H1 (cell line): Measurements from ENCODE around the gene XAF1. TPM values are rescaled to one million over a fixed set of nuclear protein-coding genes. Genes with fewer than 3 reads are reported as not detected.

Experiments
- CTCF ChIA-PET: fragments of 300-600 bp; sonication (Branson Sonifier 250); formaldehyde crosslinking; loops from one replicate; lab custom pipeline; 2021; ENCODE audit not compliant: partially characterized antibody; lab: Charles Lee
- POLR2A ChIA-PET: fragments of 300-600 bp; sonication (Branson Sonifier 250); formaldehyde crosslinking; loops from one replicate; lab custom pipeline; 2021; ENCODE audit warnings: inconsistent platforms; ENCODE audit not compliant: partially characterized antibody; lab: Charles Lee
- DNase-seq, 2 experiments: peaks; one replicate each; pipeline versions ENCODE4 v3.0.0 to v3.0.0-alpha.2; 2010 to 2022; ENCODE audit warnings: low spot score in 2 of 2, low read depth in 1 of 2, mixed read lengths in 1 of 2
- FAIRE-seq: peaks from 2 replicates; lab custom pipeline; 2011; peaks lifted over from hg19 to GRCh38; lab: Jason Lieb, UNC
- H2AFZ ChIP-seq: 2 replicates; pipeline ENCODE4 v1.8.1; 2012; ENCODE audit warnings: low read length, inconsistent platforms
- H2AK5ac ChIP-seq: 2 replicates; pipeline ENCODE4 v1.6.1; 2013; ENCODE audit warnings: low read depth, low read length
- H2BK120ac ChIP-seq: replicated peaks from 2 replicates; pipeline ENCODE3; 2013; ENCODE audit warnings: low read depth, low read length, inconsistent platforms
- H2BK12ac ChIP-seq: 2 replicates; pipeline ENCODE4 v1.6.1; 2013; ENCODE audit warnings: low read depth, low read length
- H2BK15ac ChIP-seq: 2 replicates; pipeline ENCODE4 v1.6.1; 2013; ENCODE audit warnings: low read length
- H2BK20ac ChIP-seq: 2 replicates; pipeline ENCODE4 v1.6.1; 2013; ENCODE audit warnings: low read length
- H2BK5ac ChIP-seq: 2 replicates; pipeline ENCODE4 v1.6.1; 2013; ENCODE audit warnings: low read depth, low read length
- H3K14ac ChIP-seq: 2 replicates; pipeline ENCODE4 v1.6.1; 2013; ENCODE audit warnings: inconsistent platforms; ENCODE audit not compliant: insufficient read length
- H3K18ac ChIP-seq: 2 replicates; pipeline ENCODE4 v1.6.1; 2013; ENCODE audit warnings: low read length; ENCODE audit errors: extremely low read depth
- H3K23ac ChIP-seq: 2 replicates; pipeline ENCODE4 v1.6.1; 2013; ENCODE audit warnings: inconsistent platforms; ENCODE audit not compliant: insufficient read length
- H3K23me2 ChIP-seq: 2 replicates; pipeline ENCODE4 v1.6.1; 2013; ENCODE audit warnings: low read depth, low read length
- H3K27ac ChIP-seq: 2 replicates; pipeline ENCODE4 v1.6.1; 2011; ENCODE audit warnings: low read depth, low read length, inconsistent platforms
- H3K27me3 ChIP-seq, 4 experiments: replicated peaks in 1 of 4; 1 replicate in 1 of 4; 2 replicates in 3 of 4; pipeline versions ENCODE4 v1.6.1 to v1.8.1; 2011 to 2013; ENCODE audit warnings: low read length in 3 of 4, mild to moderate bottlenecking in 3 of 4, inconsistent platforms in 2 of 4, mixed read lengths in 2 of 4, moderate library complexity in 1 of 4; ENCODE audit not compliant: control insufficient read depth in 3 of 4, insufficient read depth in 3 of 4; ENCODE audit errors: extremely low read depth in 1 of 4
- H3K36me3 ChIP-seq, 4 experiments: 2 replicates each; pipeline versions ENCODE4 v1.6.1 to v1.8.1; 2011 to 2013; ENCODE audit warnings: mild to moderate bottlenecking in 4 of 4, low read length in 3 of 4, moderate library complexity in 2 of 4, control low read depth in 1 of 4, inconsistent platforms in 1 of 4; ENCODE audit not compliant: insufficient read depth in 4 of 4, control insufficient read depth in 2 of 4
- H3K4ac ChIP-seq: replicated peaks from 2 replicates; pipeline ENCODE3; 2013; ENCODE audit warnings: low read length, low read depth, mixed read lengths, inconsistent platforms; ENCODE audit not compliant: insufficient read length
- H3K4me1 ChIP-seq, 4 experiments: replicated peaks in 1 of 4; 1 replicate in 1 of 4; 2 replicates in 3 of 4; pipeline versions ENCODE4 v1.6.1 to v1.8.1; 2011 to 2013; ENCODE audit warnings: low read length in 3 of 4, inconsistent platforms in 2 of 4, mixed read lengths in 1 of 4; ENCODE audit not compliant: insufficient read depth in 4 of 4, control insufficient read depth in 3 of 4
- H3K4me2 ChIP-seq, 2 experiments: 2 replicates each; pipeline versions ENCODE4 v1.6.1 to v1.8.1; 2011 to 2013; ENCODE audit warnings: low read depth in 2 of 2, low read length in 2 of 2, control low read depth in 1 of 2, inconsistent platforms in 1 of 2, mild to moderate bottlenecking in 1 of 2; ENCODE audit not compliant: insufficient read depth in 1 of 2
- H3K4me3 ChIP-seq, 4 experiments: fragments of 200-600, 300-600 bp in 1 of 4; sonication (generic), shearing (Covaris generic), sonication (Bioruptor Twin) in 1 of 4; 2 replicates each; pipeline versions ENCODE4 v1.5.1 to v1.8.1; 2011 to 2016; ENCODE audit warnings: low read length in 4 of 4, low read depth in 3 of 4, control low read depth in 2 of 4, inconsistent platforms in 2 of 4, mild to moderate bottlenecking in 2 of 4, mixed read lengths in 1 of 4, moderate library complexity in 1 of 4; ENCODE audit not compliant: insufficient read depth in 2 of 4; ENCODE audit errors: extremely low read depth in 1 of 4
- H3K56ac ChIP-seq: replicated peaks from 2 replicates; pipeline ENCODE3; 2013; ENCODE audit warnings: low read depth, mild to moderate bottlenecking, mixed read lengths, low read length, inconsistent platforms; ENCODE audit not compliant: insufficient read length
- H3K79me1 ChIP-seq: 2 replicates; pipeline ENCODE4 v1.6.1; 2013; ENCODE audit warnings: low read depth, low read length, control low read depth
- H3K79me2 ChIP-seq, 2 experiments: 2 replicates each; pipeline versions ENCODE4 v1.6.1 to v1.8.1; 2012 to 2013; ENCODE audit warnings: low read length in 2 of 2, mild to moderate bottlenecking in 2 of 2, inconsistent platforms in 1 of 2; ENCODE audit not compliant: insufficient read depth in 2 of 2, control insufficient read depth in 1 of 2
- H3K9ac ChIP-seq, 4 experiments: replicated peaks in 1 of 4; 1 replicate in 1 of 4; 2 replicates in 3 of 4; pipeline versions ENCODE4 v1.6.1 to v1.8.1; 2011 to 2013; ENCODE audit warnings: low read depth in 3 of 4, low read length in 3 of 4, control low read depth in 2 of 4, mild to moderate bottlenecking in 2 of 4, moderate library complexity in 2 of 4, inconsistent platforms in 1 of 4; ENCODE audit errors: extremely low read depth in 1 of 4
- H3K9me3 ChIP-seq, 2 experiments: 2 replicates each; pipeline versions ENCODE4 v1.6.1 to v1.8.1; 2012 to 2013; ENCODE audit warnings: mild to moderate bottlenecking in 2 of 2, moderate library complexity in 2 of 2, control low read depth in 1 of 2, inconsistent platforms in 1 of 2, low read depth in 1 of 2, low read length in 1 of 2, mixed read lengths in 1 of 2; ENCODE audit not compliant: insufficient read depth in 2 of 2
- H4K20me1 ChIP-seq, 2 experiments: replicated peaks in 1 of 2; 2 replicates each; pipeline versions ENCODE3 to v1.8.1; 2011 to 2013; ENCODE audit warnings: inconsistent platforms in 2 of 2, low read length in 2 of 2, mild to moderate bottlenecking in 1 of 2; ENCODE audit not compliant: insufficient read depth in 2 of 2, control insufficient read depth in 1 of 2
- H4K5ac ChIP-seq: 2 replicates; pipeline ENCODE4 v1.6.1; 2013; ENCODE audit warnings: low read length, low read depth, mixed read lengths, inconsistent platforms; ENCODE audit not compliant: insufficient read length
- H4K8ac ChIP-seq: 2 replicates; pipeline ENCODE4 v1.8.0; 2013; ENCODE audit warnings: mild to moderate bottlenecking, moderate library complexity, low read length, inconsistent platforms; ENCODE audit not compliant: insufficient read depth; ENCODE audit errors: extremely low read depth
- H4K91ac ChIP-seq: replicated peaks from 2 replicates; pipeline ENCODE3; 2013; ENCODE audit warnings: low read length, mixed read lengths, inconsistent platforms; ENCODE audit not compliant: insufficient read length
- ATF3 ChIP-seq: IDR thresholded peaks from 2 replicates; pipeline ENCODE4 v1.6.1; 2011; ENCODE audit warnings: low read depth, mild to moderate bottlenecking, low read length; ENCODE audit not compliant: insufficient read depth
- CBX5 ChIP-seq: fragments of 300-800, 300-1000 bp; sonication (generic); IDR thresholded peaks from 2 replicates; pipeline ENCODE4 v1.7.1; 2016; ENCODE audit warnings: antibody characterized with exemption, low read length, low read depth
- CBX8 ChIP-seq: fragments of 300-800, 300-1000 bp; sonication (generic); IDR thresholded peaks from 2 replicates; pipeline ENCODE4 v1.7.1; 2016; ENCODE audit warnings: low read depth, low read length, borderline replicate concordance
- EP300 ChIP-seq, 2 experiments: IDR thresholded peaks; 1 replicate in 1 of 2; 2 replicates in 1 of 2; pipeline ENCODE4 v1.6.1; 2011 to 2012; ENCODE audit warnings: low read depth in 2 of 2, low read length in 2 of 2, mild to moderate bottlenecking in 2 of 2, borderline replicate concordance in 1 of 2, inconsistent platforms in 1 of 2, moderate library complexity in 1 of 2
- POLR2A ChIP-seq, 2 experiments: IDR thresholded peaks; 1 replicate in 1 of 2; 2 replicates in 1 of 2; pipeline ENCODE4 v1.6.1; 2011; ENCODE audit warnings: low read depth in 2 of 2, low read length in 2 of 2, mild to moderate bottlenecking in 2 of 2; ENCODE audit errors: control extremely low read depth in 1 of 2
- RBBP5 ChIP-seq: IDR thresholded peaks from 2 replicates; pipeline ENCODE4 v1.7.1; 2012; ENCODE audit warnings: low read depth, mild to moderate bottlenecking, inconsistent platforms, low read length, moderate library complexity, borderline replicate concordance
- RFX5 ChIP-seq: IDR thresholded peaks from 2 replicates; pipeline ENCODE4 v1.6.1; 2011; ENCODE audit warnings: low read depth, low read length, improper control_type of control experiment, borderline replicate concordance
- SRF ChIP-seq: IDR thresholded peaks from 2 replicates; pipeline ENCODE4 v1.6.1; 2011; ENCODE audit warnings: mild to moderate bottlenecking, low read depth, low read length, moderate library complexity
- USF2 ChIP-seq: IDR thresholded peaks from 2 replicates; pipeline ENCODE4 v1.6.1; 2011; ENCODE audit warnings: low read length, improper control_type of control experiment
- WGBS, 2 experiments: shearing (Covaris generic) in 1 of 2; methylation state at CpG; one replicate each; pipeline versions ENCODE4 v1.1.6 to v1.1.7; 2013 to 2015; ENCODE audit warnings: low lambda C conversion rate in 2 of 2, mixed read lengths in 2 of 2, inconsistent platforms in 1 of 2, low coverage in 1 of 2, missing lambda C conversion rate in 1 of 2; ENCODE audit not compliant: insufficient replicate concordance in 2 of 2, insufficient coverage in 1 of 2, insufficient read length in 1 of 2; ENCODE audit errors: extremely low coverage in 1 of 2, missing lambda C conversion rate in 1 of 2; 5-methylcytosine and 5-hydroxymethylcytosine counted together
- polyA plus RNA-seq, 7 experiments: library from polyadenylated mRNA; depleted of rRNA in 3 of 7; stranded (reverse) in 5 of 7; unstranded in 2 of 7; fragments of >200 nt in 5 of 7; fragments of 200-250 nt in 2 of 7; gene quantifications; 1 replicate in 5 of 7; 2 replicates in 1 of 7; 4 replicates in 1 of 7; pipeline versions ENCODE4 v1.2.1 to v1.2.3, GENCODE V29; 2011 to 2013; ENCODE audit warnings: missing spikeins in 2 of 7, mixed read lengths in 2 of 7
- total RNA-seq: library from RNA; stranded (reverse); fragmentation: NEBNext Ultra II Directional; extraction: Animal tissue kit (Norgen Biotek cat#: 25700); gene quantifications from 2 replicates; pipeline ENCODE4 v1.2.1, GENCODE V29; 2021
- TF ChIP-seq, protein P1 (sequence below), 3 experiments: IDR thresholded peaks; 1 replicate in 2 of 3; 2 replicates in 1 of 3; pipeline versions ENCODE4 v1.5.1 to v1.6.1; 2011; ENCODE audit warnings: low read length in 3 of 3, mild to moderate bottlenecking in 3 of 3, inconsistent platforms in 2 of 3, low read depth in 1 of 3, moderate library complexity in 1 of 3; ENCODE audit not compliant: insufficient read depth in 1 of 3; ENCODE audit errors: control extremely low read depth in 1 of 3

The XAF1 gene
- total and polyA plus RNA-seq, 2 of the 8 experiments (the other 6 are each of a cell fraction or from before 2014, with no cell fraction given): not detected

DNA sequence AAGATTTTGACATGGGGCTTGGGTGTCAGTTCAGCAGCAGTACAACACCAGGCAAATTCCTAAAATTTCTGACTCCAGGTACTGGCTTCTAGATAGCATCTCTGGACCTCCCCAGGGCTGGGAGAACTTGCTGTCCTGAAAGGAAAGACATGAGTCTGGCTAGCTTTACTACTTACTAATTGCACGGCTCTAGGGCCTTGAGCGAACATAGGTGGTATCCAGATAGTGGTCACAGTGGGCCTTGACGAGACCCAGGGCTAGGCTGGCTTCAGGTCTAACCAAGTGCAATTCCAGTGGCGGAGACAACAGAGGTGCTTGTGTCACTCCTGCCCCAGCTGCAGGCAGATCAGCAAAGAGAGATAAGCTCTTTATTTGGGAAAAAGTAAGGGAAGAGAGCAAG lies 26.3 kb upstream of the XAF1 start:
- Histone ChIP-seq H2BK120ac (no peak overlapping the region), H4K20me1 (no peaks in the 10 kb centered on the region), H3K9ac (no peak overlapping the region), H2AFZ (no peak overlapping the region), H3K18ac (no peak overlapping the region), H3K4me3 (no peak overlapping the region), H2BK12ac (no peak overlapping the region), H3K27me3 (peaks cover 0 to 1% (median 0%) of the 10 kb centered on the region in 4 experiments; a peak in 2 of 7 replicates), H4K5ac (no peak overlapping the region), H4K91ac (no peak overlapping the region), H3K79me1 (no peaks in the 10 kb centered on the region), H3K4ac (no peak overlapping the region), H2BK20ac (no peak overlapping the region), H2AK5ac (no peak overlapping the region), H3K79me2 (no peaks in the 10 kb centered on the region), H3K14ac (no peak overlapping the region), H3K27ac (no peak overlapping the region), H3K4me2 (no peak overlapping the region), H3K4me1 (no peaks in the 10 kb centered on the region), H3K23me2 (no peaks in the 10 kb centered on the region), H3K36me3 (no peaks in the 10 kb centered on the region), H3K9me3 (no peaks in the 10 kb centered on the region), H2BK5ac (no peak overlapping the region), H3K56ac (no peak overlapping the region), H4K8ac (no peak overlapping the region), H2BK15ac (no peak overlapping the region), H3K23ac (no peak overlapping the region)
- FAIRE-seq: no peak
- ChIA-PET POLR2A (no interaction called here), CTCF (interaction anchor here (0.5 kb wide), 1 partner anchor 59 kb away, joined by 4 read pairs; no protein-coding TSS in a partner anchor)
- no peak for DNase-seq
- WGBS, 2 experiments: 87% methylated on average over 4 of the region's 4 CpGs; no CpG with 5 or more reads in 1 of the 2 experiments
- no peak for TF ChIP-seq USF2
- TF ChIP-seq SRF: no peak
- no peak for TF ChIP-seq ATF3
- TF ChIP-seq, protein P1, sequence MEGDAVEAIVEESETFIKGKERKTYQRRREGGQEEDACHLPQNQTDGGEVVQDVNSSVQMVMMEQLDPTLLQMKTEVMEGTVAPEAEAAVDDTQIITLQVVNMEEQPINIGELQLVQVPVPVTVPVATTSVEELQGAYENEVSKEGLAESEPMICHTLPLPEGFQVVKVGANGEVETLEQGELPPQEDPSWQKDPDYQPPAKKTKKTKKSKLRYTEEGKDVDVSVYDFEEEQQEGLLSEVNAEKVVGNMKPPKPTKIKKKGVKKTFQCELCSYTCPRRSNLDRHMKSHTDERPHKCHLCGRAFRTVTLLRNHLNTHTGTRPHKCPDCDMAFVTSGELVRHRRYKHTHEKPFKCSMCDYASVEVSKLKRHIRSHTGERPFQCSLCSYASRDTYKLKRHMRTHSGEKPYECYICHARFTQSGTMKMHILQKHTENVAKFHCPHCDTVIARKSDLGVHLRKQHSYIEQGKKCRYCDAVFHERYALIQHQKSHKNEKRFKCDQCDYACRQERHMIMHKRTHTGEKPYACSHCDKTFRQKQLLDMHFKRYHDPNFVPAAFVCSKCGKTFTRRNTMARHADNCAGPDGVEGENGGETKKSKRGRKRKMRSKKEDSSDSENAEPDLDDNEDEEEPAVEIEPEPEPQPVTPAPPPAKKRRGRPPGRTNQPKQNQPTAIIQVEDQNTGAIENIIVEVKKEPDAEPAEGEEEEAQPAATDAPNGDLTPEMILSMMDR (IDR thresholded peaks at IDR 0.05; ENCODE audit: control extremely low read depth in 1 of 3, insufficient read depth in 1 of 3, low read depth in 1 of 3, low read length in 3 of 3): no peak
- no peak for TF ChIP-seq CBX5
- TF ChIP-seq EP300 (IDR thresholded peaks at IDR 0.05; ENCODE audit: borderline replicate concordance in 1 of 2, low read depth in 2 of 2, low read length in 2 of 2): no peak
- no peak for TF ChIP-seq RBBP5
- TF ChIP-seq CBX8: no peak
- TF ChIP-seq RFX5: no peak
- no peak for TF ChIP-seq POLR2A (IDR thresholded peaks at IDR 0.05; ENCODE audit: control extremely low read depth in 1 of 2, low read depth in 2 of 2, low read length in 2 of 2)
